ENCODE data around the gene RXRA. TPM values are rescaled to one million over a fixed set of nuclear protein-coding genes. Genes with fewer than 3 reads are reported as not detected.

The RXRA gene
- polyA plus RNA-seq, 1 experiment: 5.3 TPM

GRCh38 chr9:134427153-134427782 is 101.0 kb downstream of the RXRA start:
- ChIA-PET POLR2A (no interaction called here), CTCF (no interaction called here)
- DNase-seq (ENCODE audit: low read depth, low spot score): no peak
- no peaks in the 10 kb centered on the region for H3K27me3 ChIP-seq (ENCODE audit: control insufficient read depth, insufficient read depth, low read length)
- H3K9me3 ChIP-seq (ENCODE audit: control insufficient read depth, insufficient read depth, low read length): no peaks in the 10 kb centered on the region; the same call in 1 of the 2 replicates
- no peak overlapping the region for H3K27ac ChIP-seq (ENCODE audit: low read depth, low read length)
- no peak for TF ChIP-seq CTCF (IDR thresholded peaks at IDR 0.05; ENCODE audit: low read depth, low read length)
- H3K4me3 ChIP-seq (ENCODE audit: low read depth, low read length): no peak overlapping the region

- Histone ChIP-seq H3K9me3 (ENCODE audit: control insufficient read depth, insufficient read depth, low read length) (no peaks in the 10 kb centered on the region; the same call in 1 of the 2 replicates), H3K27ac (ENCODE audit: low read depth, low read length) (no peak overlapping the region), H3K4me3 (ENCODE audit: low read depth, low read length) (no peak overlapping the region), H3K27me3 (ENCODE audit: control insufficient read depth, insufficient read depth, low read length) (no peaks in the 10 kb centered on the region)
- ChIA-PET POLR2A (no interaction called here), CTCF (interaction anchor here (1.3 kb wide), 1 partner anchor 257 kb away, joined by 7 read pairs; no protein-coding TSS in a partner anchor)
- no peak for DNase-seq (ENCODE audit: low read depth, low spot score)
- TF ChIP-seq CTCF (IDR thresholded peaks at IDR 0.05; ENCODE audit: low read depth, low read length): no peak
These were observed 102.3 kb downstream of the RXRA start for GRCh38 chr9:134428559-134428958.

GRCh38 chr9:134429007-134429406 is 102.8 kb downstream of the RXRA start:
- DNase-seq (ENCODE audit: low read depth, low spot score): no peak
- Histone ChIP-seq H3K27me3 (ENCODE audit: control insufficient read depth, insufficient read depth, low read length) (no peaks in the 10 kb centered on the region), H3K27ac (ENCODE audit: low read depth, low read length) (no peak overlapping the region), H3K4me3 (ENCODE audit: low read depth, low read length) (no peak overlapping the region), H3K9me3 (ENCODE audit: control insufficient read depth, insufficient read depth, low read length) (no peaks in the 10 kb centered on the region; the same call in 1 of the 2 replicates)
- ChIA-PET POLR2A (no interaction called here), CTCF (interaction anchor here (1.3 kb wide), 1 partner anchor 258 kb away, joined by 7 read pairs; no protein-coding TSS in a partner anchor)
- TF ChIP-seq CTCF (IDR thresholded peaks at IDR 0.05; ENCODE audit: low read depth, low read length): no peak

GRCh38 chr9:134429481-134429880 is 103.2 kb downstream of the RXRA start:
- CTCF ChIA-PET: interaction anchor here (1.3 kb wide), 1 partner anchor 258 kb away, joined by 7 read pairs; no protein-coding TSS in a partner anchor

More at GRCh38 chr9:134429481-134429880, 103.2 kb downstream of the RXRA start:
- Histone ChIP-seq H3K4me3 (ENCODE audit: low read depth, low read length) (no peak overlapping the region), H3K27ac (ENCODE audit: low read depth, low read length) (no peak overlapping the region), H3K27me3 (ENCODE audit: control insufficient read depth, insufficient read depth, low read length) (no peaks in the 10 kb centered on the region), H3K9me3 (ENCODE audit: control insufficient read depth, insufficient read depth, low read length) (no peaks in the 10 kb centered on the region; the same call in 1 of the 2 replicates)
- TF ChIP-seq CTCF (IDR thresholded peaks at IDR 0.05; ENCODE audit: low read depth, low read length): no peak
- POLR2A ChIA-PET: no interaction called here
- no peak for DNase-seq (ENCODE audit: low read depth, low spot score)
